ENCODE measurements around the gene LRRC36. TPM values are rescaled to one million over a fixed set of nuclear protein-coding genes. Genes with fewer than 3 reads are reported as not detected.

LRRC36 gene
- total RNA-seq, 1 experiment from 2014 or later: not detected

GRCh38 chr16:67405336-67405735 lies 78.7 kb downstream of the LRRC36 start:
- Histone ChIP-seq H2AFZ (ENCODE audit: low read depth, low read length, poor library complexity, severe bottlenecking) (no peak overlapping the region), H3K9ac (ENCODE audit: low read length) (peak overlapping the region; percentile 50), H3K27me3 (ENCODE audit: insufficient read depth, low read length) (no peaks in the 10 kb centered on the region), H3K36me3 (ENCODE audit: control insufficient read depth in 1 of 2, insufficient read depth in 2 of 2, low read length in 2 of 2) (no peaks in the 10 kb centered on the region), H3K79me2 (ENCODE audit: insufficient read depth, low read length) (no peaks in the 10 kb centered on the region), H3K4me3 (replicated peaks in 1 of 2; ENCODE audit: low read depth in 1 of 2, low read length in 2 of 2) (peak overlapping the region in 1 of 2 experiments; percentile 41; a peak in 2 of 4 replicates), H3K4me2 (ENCODE audit: low read length) (peak overlapping the region; percentile 78), H3K9me2 (ENCODE audit: insufficient read depth) (no peaks in the 10 kb centered on the region), H3K27ac (ENCODE audit: low read depth, low read length) (peak overlapping the region; percentile 74), H3K9me3 (ENCODE audit: control insufficient read depth in 1 of 2, insufficient read depth in 1 of 2, low read depth in 1 of 2, low read length in 2 of 2) (no peaks in the 10 kb centered on the region), H4K20me1 (ENCODE audit: insufficient read depth) (no peaks in the 10 kb centered on the region), H3K4me1 (ENCODE audit: control insufficient read depth in 1 of 2, insufficient read depth in 2 of 2, low read length in 2 of 2) (peaks cover 23 to 38% of the 10 kb centered on the region in 2 experiments)
- ChIA-PET POLR2A (no interaction called here), CTCF (interaction anchor here (1.4 kb wide), 1 partner anchor 23 kb away, joined by 3 read pairs; no protein-coding TSS in a partner anchor), RAD21 (ENCODE audit: low non-redundant PET in 1 of 2, low total read pairs in 2 of 2, uncharacterized antibody in 2 of 2, unreplicated experiment in 2 of 2) (no interaction called here)
- DNase-seq (ENCODE audit: low read depth, low spot score): no peak
- no TSS peak for BruUV-seq (replicated peaks)
- peak; percentile 38 for ATAC-seq
- TF ChIP-seq ZFX (IDR thresholded peaks at IDR 0.05): no peak
- TF ChIP-seq EGR1 (IDR thresholded peaks at IDR 0.05; ENCODE audit: low read depth): no peak
- TF ChIP-seq EZH2 (IDR thresholded peaks at IDR 0.05): no peak
- TF ChIP-seq RAD21 (IDR thresholded peaks at IDR 0.05; ENCODE audit: low read depth): no peak
- TF ChIP-seq CEBPB (IDR thresholded peaks at IDR 0.05; ENCODE audit: low read depth): no peak
- no peak for TF ChIP-seq SP1 (IDR thresholded peaks at IDR 0.05; ENCODE audit: low read depth)
- TF ChIP-seq TCF7L2 (IDR thresholded peaks at IDR 0.05; ENCODE audit: borderline replicate concordance, extremely low read depth, insufficient read depth, insufficient read length): no peak
- TF ChIP-seq, protein P1, sequence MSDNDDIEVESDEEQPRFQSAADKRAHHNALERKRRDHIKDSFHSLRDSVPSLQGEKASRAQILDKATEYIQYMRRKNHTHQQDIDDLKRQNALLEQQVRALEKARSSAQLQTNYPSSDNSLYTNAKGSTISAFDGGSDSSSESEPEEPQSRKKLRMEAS (IDR thresholded peaks at IDR 0.05): no peak
- TF ChIP-seq ELF1 (IDR thresholded peaks at IDR 0.05; ENCODE audit: borderline replicate concordance, low read depth): no peak
- TF ChIP-seq JUND (IDR thresholded peaks at IDR 0.05): no peak
- TF ChIP-seq YY1 (IDR thresholded peaks at IDR 0.05; ENCODE audit: extremely low read depth, insufficient replicate concordance, low read depth, low read length): no peak
- no peak for TF ChIP-seq ZNF274 (IDR thresholded peaks at IDR 0.05; ENCODE audit: low read depth, low read length)
- no peak for TF ChIP-seq ATF3 (IDR thresholded peaks at IDR 0.05)
- TF ChIP-seq, protein P2, sequence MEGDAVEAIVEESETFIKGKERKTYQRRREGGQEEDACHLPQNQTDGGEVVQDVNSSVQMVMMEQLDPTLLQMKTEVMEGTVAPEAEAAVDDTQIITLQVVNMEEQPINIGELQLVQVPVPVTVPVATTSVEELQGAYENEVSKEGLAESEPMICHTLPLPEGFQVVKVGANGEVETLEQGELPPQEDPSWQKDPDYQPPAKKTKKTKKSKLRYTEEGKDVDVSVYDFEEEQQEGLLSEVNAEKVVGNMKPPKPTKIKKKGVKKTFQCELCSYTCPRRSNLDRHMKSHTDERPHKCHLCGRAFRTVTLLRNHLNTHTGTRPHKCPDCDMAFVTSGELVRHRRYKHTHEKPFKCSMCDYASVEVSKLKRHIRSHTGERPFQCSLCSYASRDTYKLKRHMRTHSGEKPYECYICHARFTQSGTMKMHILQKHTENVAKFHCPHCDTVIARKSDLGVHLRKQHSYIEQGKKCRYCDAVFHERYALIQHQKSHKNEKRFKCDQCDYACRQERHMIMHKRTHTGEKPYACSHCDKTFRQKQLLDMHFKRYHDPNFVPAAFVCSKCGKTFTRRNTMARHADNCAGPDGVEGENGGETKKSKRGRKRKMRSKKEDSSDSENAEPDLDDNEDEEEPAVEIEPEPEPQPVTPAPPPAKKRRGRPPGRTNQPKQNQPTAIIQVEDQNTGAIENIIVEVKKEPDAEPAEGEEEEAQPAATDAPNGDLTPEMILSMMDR (IDR thresholded peaks at IDR 0.05 in 2 of 3, conservative IDR thresholded peaks at IDR 0.05 in 1 of 3; ENCODE audit: borderline replicate concordance in 1 of 3, insufficient read depth in 1 of 3, low read depth in 2 of 3, low read length in 2 of 3): no peak
- TF ChIP-seq, protein P3, sequence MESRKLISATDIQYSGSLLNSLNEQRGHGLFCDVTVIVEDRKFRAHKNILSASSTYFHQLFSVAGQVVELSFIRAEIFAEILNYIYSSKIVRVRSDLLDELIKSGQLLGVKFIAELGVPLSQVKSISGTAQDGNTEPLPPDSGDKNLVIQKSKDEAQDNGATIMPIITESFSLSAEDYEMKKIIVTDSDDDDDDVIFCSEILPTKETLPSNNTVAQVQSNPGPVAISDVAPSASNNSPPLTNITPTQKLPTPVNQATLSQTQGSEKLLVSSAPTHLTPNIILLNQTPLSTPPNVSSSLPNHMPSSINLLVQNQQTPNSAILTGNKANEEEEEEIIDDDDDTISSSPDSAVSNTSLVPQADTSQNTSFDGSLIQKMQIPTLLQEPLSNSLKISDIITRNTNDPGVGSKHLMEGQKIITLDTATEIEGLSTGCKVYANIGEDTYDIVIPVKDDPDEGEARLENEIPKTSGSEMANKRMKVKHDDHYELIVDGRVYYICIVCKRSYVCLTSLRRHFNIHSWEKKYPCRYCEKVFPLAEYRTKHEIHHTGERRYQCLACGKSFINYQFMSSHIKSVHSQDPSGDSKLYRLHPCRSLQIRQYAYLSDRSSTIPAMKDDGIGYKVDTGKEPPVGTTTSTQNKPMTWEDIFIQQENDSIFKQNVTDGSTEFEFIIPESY (IDR thresholded peaks at IDR 0.05; ENCODE audit: extremely low read depth, insufficient replicate concordance, low read length): no peak
- no peak for TF ChIP-seq SIN3A (IDR thresholded peaks at IDR 0.05; ENCODE audit: low read depth)
- TF ChIP-seq SRF (IDR thresholded peaks at IDR 0.05; ENCODE audit: low read depth): no peak
- TF ChIP-seq CBX3 (IDR thresholded peaks at IDR 0.05; ENCODE audit: low read depth): no peak
- no peak for TF ChIP-seq POLR2AphosphoS5 (IDR thresholded peaks at IDR 0.05; ENCODE audit: low read depth, low read length)
- TF ChIP-seq, protein P4, sequence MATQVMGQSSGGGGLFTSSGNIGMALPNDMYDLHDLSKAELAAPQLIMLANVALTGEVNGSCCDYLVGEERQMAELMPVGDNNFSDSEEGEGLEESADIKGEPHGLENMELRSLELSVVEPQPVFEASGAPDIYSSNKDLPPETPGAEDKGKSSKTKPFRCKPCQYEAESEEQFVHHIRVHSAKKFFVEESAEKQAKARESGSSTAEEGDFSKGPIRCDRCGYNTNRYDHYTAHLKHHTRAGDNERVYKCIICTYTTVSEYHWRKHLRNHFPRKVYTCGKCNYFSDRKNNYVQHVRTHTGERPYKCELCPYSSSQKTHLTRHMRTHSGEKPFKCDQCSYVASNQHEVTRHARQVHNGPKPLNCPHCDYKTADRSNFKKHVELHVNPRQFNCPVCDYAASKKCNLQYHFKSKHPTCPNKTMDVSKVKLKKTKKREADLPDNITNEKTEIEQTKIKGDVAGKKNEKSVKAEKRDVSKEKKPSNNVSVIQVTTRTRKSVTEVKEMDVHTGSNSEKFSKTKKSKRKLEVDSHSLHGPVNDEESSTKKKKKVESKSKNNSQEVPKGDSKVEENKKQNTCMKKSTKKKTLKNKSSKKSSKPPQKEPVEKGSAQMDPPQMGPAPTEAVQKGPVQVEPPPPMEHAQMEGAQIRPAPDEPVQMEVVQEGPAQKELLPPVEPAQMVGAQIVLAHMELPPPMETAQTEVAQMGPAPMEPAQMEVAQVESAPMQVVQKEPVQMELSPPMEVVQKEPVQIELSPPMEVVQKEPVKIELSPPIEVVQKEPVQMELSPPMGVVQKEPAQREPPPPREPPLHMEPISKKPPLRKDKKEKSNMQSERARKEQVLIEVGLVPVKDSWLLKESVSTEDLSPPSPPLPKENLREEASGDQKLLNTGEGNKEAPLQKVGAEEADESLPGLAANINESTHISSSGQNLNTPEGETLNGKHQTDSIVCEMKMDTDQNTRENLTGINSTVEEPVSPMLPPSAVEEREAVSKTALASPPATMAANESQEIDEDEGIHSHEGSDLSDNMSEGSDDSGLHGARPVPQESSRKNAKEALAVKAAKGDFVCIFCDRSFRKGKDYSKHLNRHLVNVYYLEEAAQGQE (IDR thresholded peaks at IDR 0.05; ENCODE audit: low read depth): no peak
- intact Hi-C loops (cut with micrococcal nuclease): no loop called here
